ENCODE data around the gene TYW1B.
"Not testable (repeated sequence)": the region's sequence is repeated elsewhere in the genome, so short reads cannot be mapped to it uniquely, and the experiment has no call there.

TYW1B gene

GRCh38 chr7:72816370-72817157 lies 11.4 kb downstream of the TYW1B start:
- DNase-seq, result not testable (repeated sequence)

- DNase-seq, result not testable (repeated sequence)
Observed at GRCh38 chr7:72810437-72810836, 17.6 kb downstream of the TYW1B start.

- not testable (repeated sequence) for DNase-seq
Observed at GRCh38 chr7:72808511-72808910, 19.5 kb downstream of the TYW1B start.

- DNase-seq, result not testable (repeated sequence)
Observed at GRCh38 chr7:72806851-72807250, 21.1 kb downstream of the TYW1B start.

GRCh38 chr7:72805526-72806494 lies 22.2 kb downstream of the TYW1B start:
- no peak for DNase-seq

- not testable (repeated sequence) for DNase-seq
Observed at GRCh38 chr7:72803778-72804177, 24.2 kb downstream of the TYW1B start.

GRCh38 chr7:72801564-72801963 lies 26.4 kb downstream of the TYW1B start:
- not testable (repeated sequence) for DNase-seq

- DNase-seq, result not testable (repeated sequence)
Observed at GRCh38 chr7:72795401-72795800, 32.6 kb downstream of the TYW1B start.

- no peak for DNase-seq
Observed at GRCh38 chr7:72793791-72794190, 34.2 kb downstream of the TYW1B start.

- DNase-seq, result not testable (repeated sequence)
Observed at GRCh38 chr7:72790698-72791060, 37.3 kb downstream of the TYW1B start.

- DNase-seq, result peak; percentile 30
Observed at GRCh38 chr7:72790048-72790697, 37.8 kb downstream of the TYW1B start.

GRCh38 chr7:72785166-72785955 lies 42.6 kb downstream of the TYW1B start:
- no peak for DNase-seq

- not testable (repeated sequence) for DNase-seq
Observed at GRCh38 chr7:72783601-72784370, 44.2 kb downstream of the TYW1B start.

GRCh38 chr7:72781631-72782030 lies 46.4 kb downstream of the TYW1B start:
- DNase-seq, result no peak

GRCh38 chr7:72781161-72781560 lies 46.8 kb downstream of the TYW1B start:
- no peak for DNase-seq

GRCh38 chr7:72780289-72780894 lies 47.6 kb downstream of the TYW1B start:
- DNase-seq, result not testable (repeated sequence)

- not testable (repeated sequence) for DNase-seq
Observed at GRCh38 chr7:72777167-72777566, 50.8 kb downstream of the TYW1B start.

- not testable (repeated sequence) for DNase-seq
Observed at GRCh38 chr7:72772627-72773026, 55.4 kb downstream of the TYW1B start.

- DNase-seq, result not testable (repeated sequence)
Observed at GRCh38 chr7:72766994-72767393, 61.0 kb downstream of the TYW1B start.

GRCh38 chr7:72760602-72761001 lies 67.4 kb downstream of the TYW1B start:
- DNase-seq, result no peak

- DNase-seq, result no peak
Observed at GRCh38 chr7:72754312-72754711, 73.7 kb downstream of the TYW1B start.

Measured in NCI-H1092 (cell line).